Skeletal muscle tissue (tissue), 4 donors: ENCODE measurements around the gene ATP5F1A. TPM values are rescaled to one million over a fixed set of nuclear protein-coding genes. Genes with fewer than 3 reads are reported as not detected.
A peak's percentile ranks its signal among the peaks of the same experiment; 100 is the strongest.
"Not testable (repeated sequence)": the region's sequence is repeated elsewhere in the genome, so short reads cannot be mapped to it uniquely, and the experiment has no call there.

Experiments
- H3K27ac ChIP-seq: one replicate; pipeline ENCODE4 v1.7.0; 2013; ENCODE audit warnings: mild to moderate bottlenecking, low read depth, low read length, inconsistent platforms
- H3K27me3 ChIP-seq, 3 donors: one replicate each; pipeline ENCODE4 v1.7.0; 2013; ENCODE audit warnings: low read length in 3 of 3; ENCODE audit not compliant: control insufficient read depth in 3 of 3, insufficient read depth in 3 of 3
- H3K36me3 ChIP-seq, 3 donors: one replicate each; pipeline ENCODE4 v1.7.0; 2013; ENCODE audit warnings: low read length in 3 of 3; ENCODE audit not compliant: control insufficient read depth in 3 of 3, insufficient read depth in 3 of 3
- H3K4me1 ChIP-seq, 3 donors: one replicate each; pipeline ENCODE4 v1.7.0; 2013; ENCODE audit warnings: low read length in 3 of 3, mild to moderate bottlenecking in 3 of 3; ENCODE audit not compliant: control insufficient read depth in 3 of 3, insufficient read depth in 3 of 3
- H3K4me3 ChIP-seq, 3 donors: one replicate each; pipeline ENCODE4 v1.7.0; 2013; ENCODE audit warnings: low read length in 3 of 3
- H3K9ac ChIP-seq, 3 donors: one replicate each; pipeline ENCODE4 v1.7.0; 2013; ENCODE audit warnings: low read length in 3 of 3, mild to moderate bottlenecking in 3 of 3, moderate library complexity in 2 of 3, low read depth in 1 of 3
- H3K9me3 ChIP-seq, 3 donors: one replicate each; pipeline ENCODE4 v1.7.0; 2013; ENCODE audit warnings: low read length in 3 of 3; ENCODE audit not compliant: control insufficient read depth in 3 of 3
- total RNA-seq: library from RNA; depleted of rRNA; stranded (reverse); fragments of >200 nt; gene quantifications from one replicate; pipeline ENCODE4 v1.2.3, GENCODE V29; 2014
- donor health status: Osteomylitis.

The ATP5F1A gene
- total RNA-seq, 1 donor from 2014 or later = 584 TPM

DNA sequence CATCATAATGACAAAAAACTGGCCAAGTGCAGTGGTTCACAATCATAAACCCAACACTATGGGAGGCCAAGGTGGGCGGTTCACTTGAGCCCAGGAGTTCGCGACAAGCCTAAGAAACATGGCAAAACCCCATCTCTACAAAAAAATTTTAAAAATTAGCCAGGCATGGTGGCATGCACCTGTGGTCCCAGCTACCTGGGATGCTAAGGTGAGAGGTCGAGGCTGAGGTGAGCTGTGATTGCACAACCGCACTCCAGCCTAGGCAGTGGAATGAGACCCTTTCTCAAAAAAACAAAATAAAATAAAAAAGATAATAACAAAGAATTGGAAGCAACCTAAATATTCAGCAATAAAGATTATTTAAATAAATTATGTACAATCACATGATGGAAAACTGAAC, 47.8 kb downstream of the ATP5F1A start:
- Histone ChIP-seq H3K9ac (no peak overlapping the region), H3K36me3 (no peaks in the 10 kb centered on the region), H3K9me3 (no peaks in the 10 kb centered on the region), H3K27ac (no peak overlapping the region), H3K27me3 (no peaks in the 10 kb centered on the region), H3K4me3 (no peak overlapping the region), H3K4me1 (peaks cover 4% of the 10 kb centered on the region in 3 donors)

GRCh38 chr18:46048641-46049040, 49.5 kb downstream of the ATP5F1A start:
- no peaks in the 10 kb centered on the region for H3K9me3 ChIP-seq
- peaks cover 4% of the 10 kb centered on the region in 3 donors for H3K4me1 ChIP-seq
- no peak overlapping the region for H3K9ac ChIP-seq
- no peak overlapping the region for H3K4me3 ChIP-seq
- H3K27me3 ChIP-seq = no peaks in the 10 kb centered on the region
- no peaks in the 10 kb centered on the region for H3K36me3 ChIP-seq
- H3K27ac ChIP-seq = no peak overlapping the region

DNA sequence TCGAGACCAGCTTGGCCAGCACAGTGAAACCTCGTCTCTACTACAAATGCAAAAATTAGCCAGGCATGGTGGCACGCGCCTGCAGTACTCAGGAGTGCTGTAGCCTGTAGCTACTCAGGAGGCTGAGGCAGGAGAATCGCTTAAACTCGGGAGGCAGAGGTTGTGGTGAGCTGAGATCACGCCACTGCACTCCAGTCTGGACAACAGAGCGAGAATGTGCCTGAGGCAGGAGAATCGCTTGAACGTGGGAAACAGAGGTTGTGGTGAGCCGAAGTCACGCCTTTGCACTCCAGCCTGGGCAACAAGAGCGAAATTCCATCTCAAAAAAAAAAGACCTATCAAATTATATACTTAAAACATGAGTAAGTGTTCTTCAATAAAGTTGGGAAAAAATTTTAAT, 50.7 kb downstream of the ATP5F1A start:
- H3K9me3 ChIP-seq, H3K4me1 ChIP-seq, H3K27me3 ChIP-seq, H3K27ac ChIP-seq, H3K4me3 ChIP-seq, H3K9ac ChIP-seq, H3K36me3 ChIP-seq: not testable (repeated sequence)

DNA sequence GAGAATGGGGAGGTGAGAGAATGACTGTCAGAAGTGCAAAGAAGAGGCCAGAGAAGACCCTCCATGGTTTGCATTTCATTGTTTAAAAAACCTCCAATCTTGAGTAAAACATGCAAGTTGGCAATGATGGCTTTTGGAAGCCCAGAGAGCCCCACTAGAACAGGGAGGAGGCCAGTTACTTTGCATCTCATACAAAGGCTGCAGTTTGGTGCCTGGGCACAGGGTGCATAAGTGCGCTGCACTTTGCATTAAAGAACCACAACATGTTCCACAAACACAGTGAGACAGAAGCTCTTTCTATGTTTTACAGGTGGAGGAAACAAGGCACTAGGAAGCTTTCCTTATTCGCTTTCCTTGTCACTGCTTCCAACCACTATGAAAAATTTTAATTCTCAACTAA, 51.4 kb downstream of the ATP5F1A start:
- no peaks in the 10 kb centered on the region for H3K36me3 ChIP-seq
- H3K4me3 ChIP-seq = no peak overlapping the region
- no peaks in the 10 kb centered on the region for H3K9me3 ChIP-seq
- no peak overlapping the region for H3K27ac ChIP-seq
- peaks cover under 1% of the 10 kb centered on the region in 3 donors for H3K4me1 ChIP-seq
- no peak overlapping the region for H3K9ac ChIP-seq
- H3K27me3 ChIP-seq = no peaks in the 10 kb centered on the region

DNA sequence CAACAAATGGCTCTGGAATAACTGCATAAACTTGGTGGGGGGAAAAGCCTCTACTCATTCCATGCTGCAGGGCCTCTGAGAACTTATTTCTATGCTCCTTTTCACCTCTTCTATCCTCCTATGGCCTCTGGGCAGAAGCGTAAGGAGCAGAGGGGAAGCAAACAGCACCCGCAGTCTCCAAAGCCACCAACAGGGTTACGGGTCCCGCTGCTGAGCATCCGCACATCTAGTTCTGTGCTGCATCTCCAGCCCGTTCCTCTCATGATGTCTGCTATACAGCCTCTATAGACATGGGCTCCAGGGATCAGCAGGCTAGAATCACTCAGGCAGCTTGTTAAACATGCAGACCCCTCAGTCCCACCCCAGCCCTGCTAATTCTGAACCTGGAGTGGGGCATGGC, 52.0 kb downstream of the ATP5F1A start:
- Histone ChIP-seq H3K9ac (no peak overlapping the region), H3K27me3 (no peaks in the 10 kb centered on the region), H3K4me1 (no peaks in the 10 kb centered on the region), H3K36me3 (no peaks in the 10 kb centered on the region), H3K4me3 (no peak overlapping the region), H3K9me3 (no peaks in the 10 kb centered on the region), H3K27ac (no peak overlapping the region)

GRCh38 chr18:46042571-46043123, 55.4 kb downstream of the ATP5F1A start:
- H3K9ac ChIP-seq = no peak overlapping the region
- H3K4me3 ChIP-seq = no peak overlapping the region
- no peaks in the 10 kb centered on the region for H3K9me3 ChIP-seq
- no peak overlapping the region for H3K27ac ChIP-seq
- peaks cover 0 to 5% (median 3%) of the 10 kb centered on the region in 3 donors for H3K36me3 ChIP-seq
- no peaks in the 10 kb centered on the region for H3K4me1 ChIP-seq
- no peaks in the 10 kb centered on the region for H3K27me3 ChIP-seq

GRCh38 chr18:46040747-46041104, 57.4 kb downstream of the ATP5F1A start:
- no peaks in the 10 kb centered on the region for H3K9me3 ChIP-seq
- H3K4me3 ChIP-seq = no peak overlapping the region
- no peak overlapping the region for H3K27ac ChIP-seq
- H3K36me3 ChIP-seq = peaks cover 0 to 5% (median 3%) of the 10 kb centered on the region in 3 donors
- H3K27me3 ChIP-seq = no peaks in the 10 kb centered on the region
- H3K9ac ChIP-seq = no peak overlapping the region
- H3K4me1 ChIP-seq = no peaks in the 10 kb centered on the region

DNA sequence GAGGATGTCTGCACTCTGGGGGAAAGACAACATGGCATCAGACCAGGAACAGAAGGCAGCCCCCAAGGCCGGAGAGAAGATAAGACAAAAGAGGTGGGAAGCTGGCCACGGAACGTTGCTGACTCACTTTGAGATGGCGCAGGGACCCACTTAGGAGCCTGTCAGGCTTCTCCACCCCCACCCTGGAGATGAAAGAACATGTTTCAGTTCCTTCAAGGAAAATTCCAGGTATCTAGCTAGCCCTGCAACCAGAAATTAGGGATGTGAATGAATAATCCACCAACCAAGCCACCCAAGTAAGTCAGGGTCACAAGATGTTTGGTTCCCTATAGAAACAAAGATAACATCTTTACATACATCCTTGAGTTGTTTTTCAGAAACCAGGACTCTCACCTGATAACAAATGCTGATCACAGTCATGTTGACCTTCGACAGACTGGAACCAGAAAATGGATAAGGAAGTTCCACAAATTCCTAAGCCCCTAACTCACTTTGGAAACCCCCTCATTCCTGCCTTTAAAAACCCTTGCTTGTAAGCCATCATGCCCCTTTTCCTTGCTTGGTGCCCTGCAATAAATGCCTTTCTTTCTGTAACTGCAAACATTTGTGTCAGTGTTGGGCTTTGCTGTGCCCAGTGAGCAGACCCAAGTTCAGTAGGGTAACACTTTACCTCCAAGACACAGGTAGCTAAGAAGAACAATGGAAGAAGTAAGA, 57.9 kb downstream of the ATP5F1A start:
- Histone ChIP-seq H3K9me3 (no peaks in the 10 kb centered on the region), H3K9ac (no peak overlapping the region), H3K27ac (no peak overlapping the region), H3K4me1 (no peaks in the 10 kb centered on the region), H3K4me3 (no peak overlapping the region), H3K27me3 (no peaks in the 10 kb centered on the region), H3K36me3 (peaks cover 0 to 5% (median 3%) of the 10 kb centered on the region in 3 donors)

- Histone ChIP-seq H3K4me3 (no peak overlapping the region), H3K27ac (no peak overlapping the region), H3K4me1 (no peaks in the 10 kb centered on the region)
Measured at GRCh38 chr18:46037512-46038305, 60.4 kb downstream of the ATP5F1A start.

More at GRCh38 chr18:46037512-46038305, 60.4 kb downstream of the ATP5F1A start:
- H3K36me3 ChIP-seq = peaks cover 0 to 5% (median 3%) of the 10 kb centered on the region in 3 donors
- peak overlapping the region in 1 of 3 donors; percentile 2 for H3K9ac ChIP-seq
- H3K27me3 ChIP-seq = no peaks in the 10 kb centered on the region
- H3K9me3 ChIP-seq = no peaks in the 10 kb centered on the region
